IMR-90 (cell line): ENCODE measurements around the gene CUX1.

Experiments used
- CEBPB ChIP-seq: IDR thresholded peaks from 2 replicates; pipeline ENCODE4 v1.6.1; 2012; ENCODE audit warnings: low read depth, low read length, improper control_type of control experiment
- CTCF ChIP-seq: conservative IDR thresholded peaks from 2 replicates; pipeline ENCODE4 v1.5.1; 2012; ENCODE audit warnings: mild to moderate bottlenecking, low read depth, low read length, improper control_type of control experiment
- ELK1 ChIP-seq: fragments of 150-350 bp; IDR thresholded peaks from 2 replicates; pipeline ENCODE4 v1.6.1; 2016; ENCODE audit warnings: low read depth, mild to moderate bottlenecking, low read length, moderate library complexity, borderline replicate concordance
- FOS ChIP-seq: fragments of 150-350 bp; IDR thresholded peaks from 2 replicates; pipeline ENCODE4 v1.6.1; 2016; ENCODE audit warnings: low read depth, low read length
- MAFK ChIP-seq: IDR thresholded peaks from 2 replicates; pipeline ENCODE4 v1.6.1; 2012; ENCODE audit warnings: low read depth, low read length, improper control_type of control experiment
- MAZ ChIP-seq: IDR thresholded peaks from 2 replicates; pipeline ENCODE4 v1.6.1; 2012; ENCODE audit warnings: low read depth, mild to moderate bottlenecking, low read length, improper control_type of control experiment, moderate library complexity, borderline replicate concordance
- MXI1 ChIP-seq: IDR thresholded peaks from 2 replicates; pipeline ENCODE4 v1.6.1; 2012; ENCODE audit warnings: low read depth, mild to moderate bottlenecking, low read length, moderate library complexity, borderline replicate concordance
- NFE2L2 ChIP-seq: fragments of 150-350 bp; IDR thresholded peaks from 2 replicates; pipeline ENCODE4 v1.6.1; 2016; ENCODE audit warnings: low read depth, mild to moderate bottlenecking, low read length
- POLR2A ChIP-seq: IDR thresholded peaks from 2 replicates; pipeline ENCODE4 v1.6.1; 2012; ENCODE audit warnings: mild to moderate bottlenecking, low read depth, low read length
- RAD21 ChIP-seq: IDR thresholded peaks from 2 replicates; pipeline ENCODE4 v1.6.1; 2012; ENCODE audit warnings: low read length, improper control_type of control experiment
- RCOR1 ChIP-seq: IDR thresholded peaks from 2 replicates; pipeline ENCODE4 v1.6.1; 2012; ENCODE audit warnings: mild to moderate bottlenecking, low read length, improper control_type of control experiment; ENCODE audit not compliant: insufficient replicate concordance
- RFX5 ChIP-seq: IDR thresholded peaks from 2 replicates; pipeline ENCODE4 v1.8.0; 2012; ENCODE audit warnings: low read depth, mild to moderate bottlenecking, low read length, moderate library complexity
- SMC3 ChIP-seq: fragments of 150-350 bp; IDR thresholded peaks from 2 replicates; pipeline ENCODE4 v1.6.1; 2016; ENCODE audit warnings: low read depth, mild to moderate bottlenecking, antibody characterized with exemption, low read length, moderate library complexity
- USF2 ChIP-seq: fragments of 150-350 bp; IDR thresholded peaks from 2 replicates; pipeline ENCODE4 v1.6.1; 2017; ENCODE audit warnings: mild to moderate bottlenecking, antibody characterized with exemption, low read length, low read depth

- TF ChIP-seq CTCF: no peak
- TF ChIP-seq POLR2A: no peak
- TF ChIP-seq SMC3: no peak
- no peak for TF ChIP-seq USF2
- no peak for TF ChIP-seq NFE2L2
- TF ChIP-seq MAZ: no peak
- TF ChIP-seq ELK1: no peak
- TF ChIP-seq RCOR1: no peak
- no peak for TF ChIP-seq FOS
- TF ChIP-seq RAD21: no peak
- TF ChIP-seq RFX5: no peak
- TF ChIP-seq MXI1: no peak
- no peak for TF ChIP-seq MAFK
- no peak for TF ChIP-seq CEBPB
Observed at GRCh38 chr7:101905203-101905865, 87.9 kb downstream of the CUX1 start.
